ENCODE measurements around the gene RPS6KA2.

The RPS6KA2 gene

GRCh38 chr6:166617359-166617758 is 9.7 kb downstream of the RPS6KA2 start:
- DNase-seq (ENCODE audit: low read depth, low spot score) = no peak
- H3K27ac ChIP-seq = no peak overlapping the region

- DNase-seq (ENCODE audit: low read depth, low spot score) = no peak
- no peak overlapping the region for H3K27ac ChIP-seq
These were observed 10.5 kb downstream of the RPS6KA2 start for GRCh38 chr6:166616261-166617238.

GRCh38 chr6:166615059-166615770 is 11.8 kb downstream of the RPS6KA2 start:
- DNase-seq (ENCODE audit: low read depth, low spot score) = no peak
- no peak overlapping the region for H3K27ac ChIP-seq

DNA sequence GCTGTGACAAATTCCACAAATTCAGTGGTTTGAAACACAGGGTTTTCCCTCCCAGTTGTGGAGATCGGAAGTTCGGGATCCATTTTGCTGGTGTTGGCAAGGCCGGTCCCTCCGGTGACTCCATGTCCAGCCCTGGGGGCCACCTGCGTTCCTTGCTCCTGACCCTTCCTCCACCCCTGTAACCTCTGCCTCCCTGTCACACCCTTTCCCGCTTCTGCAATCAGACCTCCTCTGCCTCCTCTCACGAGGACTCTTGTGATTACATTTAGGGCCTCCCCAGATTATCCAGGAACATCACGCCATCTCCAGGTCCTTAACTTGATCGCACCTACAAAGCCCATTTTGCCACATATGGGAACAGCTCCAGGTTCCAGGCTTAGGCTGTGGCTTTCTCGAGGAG is 12.5 kb downstream of the RPS6KA2 start:
- no peak overlapping the region for H3K27ac ChIP-seq
- no peak for DNase-seq (ENCODE audit: low read depth, low spot score)

- DNase-seq (ENCODE audit: low read depth, low spot score) = no peak
- no peak overlapping the region for H3K27ac ChIP-seq
These were observed 12.9 kb downstream of the RPS6KA2 start for GRCh38 chr6:166614171-166614583.

DNA sequence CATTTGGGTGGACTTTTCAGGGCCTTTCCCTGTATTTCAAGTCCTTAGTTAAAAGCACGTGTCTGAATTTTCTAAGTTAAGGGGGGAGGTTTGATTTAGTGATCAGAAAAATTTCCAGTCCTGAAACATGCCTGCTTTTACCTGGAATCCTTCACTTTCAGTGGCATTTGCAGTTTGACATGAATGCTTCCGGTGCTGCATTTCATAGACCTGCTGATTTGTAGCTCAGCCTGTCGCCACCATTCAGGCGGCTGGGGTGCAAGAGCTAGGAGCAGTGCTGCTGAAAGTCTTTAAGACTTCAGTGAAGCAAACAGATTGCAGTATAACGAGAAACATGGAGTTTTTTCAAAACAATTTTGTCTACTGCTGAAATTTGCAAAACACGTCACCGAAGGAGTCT is 14.0 kb downstream of the RPS6KA2 start:
- DNase-seq (ENCODE audit: low read depth, low spot score) = no peak
- no peak overlapping the region for H3K27ac ChIP-seq

GRCh38 chr6:166612471-166612881 is 14.6 kb downstream of the RPS6KA2 start:
- no peak overlapping the region for H3K27ac ChIP-seq
- no peak for DNase-seq (ENCODE audit: low read depth, low spot score)

DNA sequence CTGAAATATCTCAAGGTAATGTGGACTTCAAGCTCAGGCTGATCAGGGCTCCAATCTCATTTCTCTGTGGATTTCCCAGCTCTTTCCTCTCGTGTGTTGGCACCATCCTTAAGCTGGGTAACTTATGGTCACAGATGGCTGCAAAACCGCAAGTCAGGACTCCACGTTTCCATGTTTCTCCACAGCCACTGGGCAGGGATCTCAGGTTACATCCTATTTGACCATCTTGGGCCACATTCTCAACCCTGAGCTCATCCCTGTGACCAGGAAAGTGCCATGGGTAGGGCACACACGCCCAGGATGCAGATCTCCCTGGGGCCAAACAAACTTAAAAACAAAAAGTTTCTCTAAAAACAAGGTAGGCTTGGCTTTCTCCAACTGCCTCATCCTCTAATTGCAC is 15.4 kb downstream of the RPS6KA2 start:
- no peak for DNase-seq (ENCODE audit: low read depth, low spot score)

GRCh38 chr6:166610069-166610468 is 17.0 kb downstream of the RPS6KA2 start:
- H3K27ac ChIP-seq = no peak overlapping the region
- DNase-seq (ENCODE audit: low read depth, low spot score) = no peak

More for the DNA sequence above, 15.4 kb downstream of the RPS6KA2 start:
- H3K27ac ChIP-seq = no peak overlapping the region

- no peak overlapping the region for H3K27ac ChIP-seq
- no peak for DNase-seq (ENCODE audit: low read depth, low spot score)
These were observed 18.3 kb downstream of the RPS6KA2 start for GRCh38 chr6:166608774-166609173.

GRCh38 chr6:166605752-166606151 is 21.3 kb downstream of the RPS6KA2 start:
- no peak overlapping the region for H3K27ac ChIP-seq
- DNase-seq (ENCODE audit: low read depth, low spot score) = no peak

GRCh38 chr6:166604911-166605310 is 22.1 kb downstream of the RPS6KA2 start:
- H3K27ac ChIP-seq = no peak overlapping the region
- no peak for DNase-seq (ENCODE audit: low read depth, low spot score)

- H3K27ac ChIP-seq = no peak overlapping the region
- DNase-seq (ENCODE audit: low read depth, low spot score) = no peak
These were observed 22.7 kb downstream of the RPS6KA2 start for GRCh38 chr6:166604328-166604727.

- no peak overlapping the region for H3K27ac ChIP-seq
- no peak for DNase-seq (ENCODE audit: low read depth, low spot score)
These were observed 23.9 kb downstream of the RPS6KA2 start for GRCh38 chr6:166603043-166603690.

DNA sequence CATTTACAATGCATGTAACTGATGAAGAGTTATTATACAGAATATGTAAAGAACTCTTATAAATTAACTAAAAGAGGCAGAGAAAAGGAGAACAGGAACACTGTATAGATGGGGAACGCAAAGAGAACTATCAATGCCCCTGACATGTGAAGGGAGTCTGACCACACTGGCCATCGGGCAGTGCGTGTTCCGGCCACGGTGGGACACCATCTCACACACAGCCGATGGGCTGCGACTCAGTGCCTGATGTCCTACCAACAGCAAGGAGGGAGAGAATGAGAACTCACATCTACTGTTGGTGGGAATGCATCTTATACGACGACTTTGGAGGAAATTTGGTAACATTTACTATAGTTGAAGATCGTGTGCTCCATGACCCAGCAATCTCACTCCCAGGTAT is 25.1 kb downstream of the RPS6KA2 start:
- H3K27ac ChIP-seq = no peak overlapping the region
- DNase-seq (ENCODE audit: low read depth, low spot score) = no peak

DNA sequence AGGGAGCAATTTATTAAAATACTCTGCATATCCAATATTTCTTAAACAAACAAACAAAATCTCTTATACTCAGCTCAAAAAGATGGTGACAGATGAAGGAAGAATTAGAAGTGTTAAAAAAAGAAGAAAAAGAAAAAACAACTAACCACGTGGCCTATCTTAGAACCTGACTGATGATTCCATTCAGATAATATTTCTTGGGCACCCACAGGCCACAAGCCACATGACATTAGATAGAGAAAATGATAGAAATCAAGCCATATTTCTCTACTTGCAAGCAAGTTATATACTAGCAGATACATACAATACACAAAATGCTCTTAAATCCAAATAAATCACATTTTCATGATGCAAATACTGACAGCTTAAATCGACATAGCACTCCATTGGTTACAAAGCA is 26.1 kb downstream of the RPS6KA2 start:
- no peak overlapping the region for H3K27ac ChIP-seq
- no peak for DNase-seq (ENCODE audit: low read depth, low spot score)

- peak overlapping the region; percentile 21 for H3K27ac ChIP-seq
- no peak for DNase-seq (ENCODE audit: low read depth, low spot score)
These were observed 27.8 kb downstream of the RPS6KA2 start for GRCh38 chr6:166599205-166599604.

GRCh38 chr6:166598441-166599138 is 28.5 kb downstream of the RPS6KA2 start:
- H3K27ac ChIP-seq = peak overlapping the region; percentile 21
- DNase-seq (ENCODE audit: low read depth, low spot score) = no peak

- H3K27ac ChIP-seq = no peak overlapping the region
- no peak for DNase-seq (ENCODE audit: low read depth, low spot score)
These were observed 29.2 kb downstream of the RPS6KA2 start for GRCh38 chr6:166597711-166598440.

Data from epithelial cell of prostate (primary cell).